B cell (primary cell): Measurements from ENCODE around the gene IFI30. TPM values are rescaled to one million over a fixed set of nuclear protein-coding genes. Genes with fewer than 3 reads are reported as not detected.
A peak's percentile ranks its signal among the peaks of the same experiment; 100 is the strongest.

Experiments
- ATAC-seq: fragments of 200-7000 bp; cut with Tn5 transposase; one replicate; pipeline ENCODE4 v1.10.0; 2021; ENCODE audit warnings: low read depth, mild to moderate bottlenecking, moderate number of reproducible peaks, moderate library complexity
- CTCF ChIA-PET: fragments of 350-600 bp; sonication (Branson Sonifier 250); formaldehyde crosslinking; loops from one replicate; lab custom pipeline; 2021; ENCODE audit warnings: antibody characterized with exemption, inconsistent platforms; lab: Charles Lee
- POLR2A ChIA-PET: fragments of 350-600 bp; sonication (Branson Sonifier 250); formaldehyde crosslinking; loops from one replicate; lab custom pipeline; 2021; ENCODE audit warnings: antibody characterized with exemption; lab: Charles Lee
- DNase-seq: peaks from one replicate; pipeline ENCODE4 v3.0.0; 2013
- H2AFZ ChIP-seq: 2 replicates; pipeline ENCODE4 v1.6.1; 2012; ENCODE audit warnings: mild to moderate bottlenecking, low read depth, low read length; ENCODE audit not compliant: insufficient read depth, poor library complexity, severe bottlenecking
- H3K27ac ChIP-seq, 2 donors: 1 replicate in 1 of 2; 2 replicates in 1 of 2; pipeline ENCODE4 v1.5.1; 2012 to 2013; ENCODE audit warnings: low read length in 2 of 2, mild to moderate bottlenecking in 2 of 2, moderate library complexity in 1 of 2
- H3K27me3 ChIP-seq, 4 experiments: fragments of 200-600 bp in 1 of 4; sonication (generic) in 1 of 4; replicated peaks in 1 of 4; 1 replicate in 2 of 4; 2 replicates in 2 of 4; pipeline versions ENCODE4 v1.6.1 to v1.7.0; 2013 to 2016; ENCODE audit warnings: low read length in 3 of 4, mild to moderate bottlenecking in 2 of 4, mixed read lengths in 1 of 4, moderate library complexity in 1 of 4; ENCODE audit not compliant: insufficient read depth in 4 of 4, control insufficient read depth in 3 of 4; ENCODE audit errors: control extremely low read depth in 1 of 4
- H3K36me3 ChIP-seq, 2 experiments: replicated peaks in 1 of 2; 1 replicate in 1 of 2; 2 replicates in 1 of 2; pipeline versions ENCODE4 v1.6.1 to v1.7.1; 2013; ENCODE audit warnings: low read length in 1 of 2; ENCODE audit not compliant: insufficient read depth in 2 of 2, control insufficient read depth in 1 of 2; ENCODE audit errors: control extremely low read depth in 1 of 2, extremely low read depth in 1 of 2
- H3K4me1 ChIP-seq, 2 donors: fragments of 200-600 bp in 1 of 2; sonication (generic) in 1 of 2; 1 replicate in 1 of 2; 2 replicates in 1 of 2; pipeline versions ENCODE4 v1.5.1 to v1.6.1; 2013 to 2017; ENCODE audit warnings: low read length in 2 of 2; ENCODE audit not compliant: control insufficient read depth in 2 of 2, insufficient read depth in 2 of 2
- H3K4me2 ChIP-seq: replicated peaks from 2 replicates; pipeline ENCODE3; 2012; ENCODE audit warnings: mild to moderate bottlenecking, low read depth, low read length; ENCODE audit not compliant: poor library complexity, severe bottlenecking
- H3K4me3 ChIP-seq, 5 experiments: fragments of 200-600 bp in 1 of 5; sonication (generic) in 1 of 5; 1 replicate in 3 of 5; 2 replicates in 2 of 5; pipeline versions ENCODE4 v1.5.1 to v1.7.0; 2011 to 2016; ENCODE audit warnings: low read length in 4 of 5, mild to moderate bottlenecking in 4 of 5, low read depth in 2 of 5, control low read depth in 1 of 5, moderate library complexity in 1 of 5; ENCODE audit not compliant: insufficient read depth in 1 of 5; ENCODE audit errors: control extremely low read depth in 1 of 5, extremely low read depth in 1 of 5
- H3K79me2 ChIP-seq: fragments of 200-600 bp; sonication (generic); one replicate; pipeline ENCODE4 v1.6.0; 2016; ENCODE audit warnings: low read length; ENCODE audit not compliant: control insufficient read depth, insufficient read depth
- H3K9ac ChIP-seq: fragments of 200-600 bp; sonication (generic); 2 replicates; pipeline ENCODE4 v1.6.1; 2017; ENCODE audit warnings: mild to moderate bottlenecking, low read length, moderate library complexity
- H3K9me3 ChIP-seq, 3 donors: one replicate each; pipeline versions ENCODE4 v1.6.1 to v1.7.1; 2013; ENCODE audit warnings: low read length in 2 of 3; ENCODE audit not compliant: control insufficient read depth in 2 of 3, insufficient read depth in 1 of 3; ENCODE audit errors: control extremely low read depth in 1 of 3
- H4K20me1 ChIP-seq: 2 replicates; pipeline ENCODE4 v1.6.0; 2012; ENCODE audit warnings: mild to moderate bottlenecking, low read length; ENCODE audit not compliant: insufficient read depth, control insufficient read depth, poor library complexity, severe bottlenecking
- H3K27ac Mint-ChIP-seq: one replicate; pipeline ENCODE4 v1.8.0; 2021; ENCODE audit warnings: mixed read lengths
- H3K27me3 Mint-ChIP-seq: one replicate; pipeline ENCODE4 v1.8.0; 2021; ENCODE audit warnings: mixed read lengths
- H3K4me1 Mint-ChIP-seq: one replicate; pipeline ENCODE4 v1.8.0; 2021; ENCODE audit warnings: mixed read lengths
- H3K4me3 Mint-ChIP-seq: one replicate; pipeline ENCODE4 v1.8.0; 2021; ENCODE audit warnings: mixed read lengths
- H3K9me3 Mint-ChIP-seq: one replicate; pipeline ENCODE4 v1.8.0; 2022; ENCODE audit warnings: mixed read lengths; ENCODE audit not compliant: insufficient read depth
- EZH2 ChIP-seq: IDR thresholded peaks from 2 replicates; pipeline ENCODE4 v1.6.1; 2012; ENCODE audit warnings: borderline replicate concordance, low read depth, mild to moderate bottlenecking, moderate library complexity, low read length; ENCODE audit not compliant: insufficient read depth, poor library complexity, severe bottlenecking
- WGBS: methylation state at CpG from one replicate; pipeline ENCODE4 v1.1.5; 2013; ENCODE audit warnings: missing lambda C conversion rate; ENCODE audit not compliant: insufficient coverage; 5-methylcytosine and 5-hydroxymethylcytosine counted together
- intact Hi-C: fragments of 100-400 bp; cut with micrococcal nuclease; formaldehyde crosslinking; loops from one replicate; pipeline ENCODE4 v1.10.0; 2022
- polyA plus RNA-seq: library from polyadenylated mRNA; depleted of rRNA; stranded (reverse); fragments of >200 nt; gene quantifications from 2 replicates; pipeline ENCODE4 v1.2.3, GENCODE V29; 2012
- total RNA-seq, 2 donors: library from RNA; stranded (reverse); fragments of 120-200 nt in 1 of 2; gene quantifications; 1 replicate in 1 of 2; 2 replicates in 1 of 2; pipeline versions ENCODE4 v1.2.3 to v1.2.4, GENCODE V29; 2013 to 2022
- TF ChIP-seq, protein P1 (sequence below): fragments of 200-600 bp; IDR thresholded peaks from one replicate; pipeline ENCODE4 v1.8.0; 2022; ENCODE audit warnings: antibody characterized with exemption, mild to moderate bottlenecking

IFI30 gene
- total and polyA plus RNA-seq, 2 donors (not counting 1 experiment from before 2014, with no cell fraction given) = 171 to 222 TPM

DNA sequence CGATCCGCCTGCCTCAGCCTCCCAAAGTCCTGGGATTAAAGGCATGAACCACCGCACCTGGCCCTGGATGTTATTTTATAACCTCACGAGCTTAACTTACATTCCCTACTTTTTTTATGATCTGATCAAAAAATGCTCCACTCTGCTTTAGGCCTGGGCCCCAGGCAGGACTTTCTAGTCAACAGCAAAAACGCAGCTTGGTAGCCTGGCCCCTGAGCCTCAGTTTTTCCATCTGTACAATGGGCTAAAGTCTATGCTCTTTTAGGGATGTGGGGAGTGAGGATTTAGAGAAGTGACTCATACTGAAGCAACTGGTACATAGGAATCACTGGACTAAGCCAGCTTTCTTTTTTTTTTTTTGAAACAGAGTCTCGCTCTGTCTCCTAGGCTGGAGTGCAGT is 32.6 kb upstream of the IFI30 start:
- no peaks in the 10 kb centered on the region for H3K27me3 Mint-ChIP-seq
- Histone ChIP-seq H3K79me2 (no peaks in the 10 kb centered on the region), H3K36me3 (peaks cover 7 to 80% of the 10 kb centered on the region in 2 experiments), H3K27ac (no peak overlapping the region), H3K9ac (no peak overlapping the region), H3K9me3 (no peaks in the 10 kb centered on the region), H4K20me1 (peaks cover 20% of the 10 kb centered on the region), H3K4me2 (no peak overlapping the region), H3K4me1 (no peaks in the 10 kb centered on the region), H3K4me3 (no peak overlapping the region), H3K27me3 (no peaks in the 10 kb centered on the region), H2AFZ (no peak overlapping the region)
- no peak overlapping the region for H3K4me3 Mint-ChIP-seq
- intact Hi-C loops = no loop called here
- TF ChIP-seq, protein P1, sequence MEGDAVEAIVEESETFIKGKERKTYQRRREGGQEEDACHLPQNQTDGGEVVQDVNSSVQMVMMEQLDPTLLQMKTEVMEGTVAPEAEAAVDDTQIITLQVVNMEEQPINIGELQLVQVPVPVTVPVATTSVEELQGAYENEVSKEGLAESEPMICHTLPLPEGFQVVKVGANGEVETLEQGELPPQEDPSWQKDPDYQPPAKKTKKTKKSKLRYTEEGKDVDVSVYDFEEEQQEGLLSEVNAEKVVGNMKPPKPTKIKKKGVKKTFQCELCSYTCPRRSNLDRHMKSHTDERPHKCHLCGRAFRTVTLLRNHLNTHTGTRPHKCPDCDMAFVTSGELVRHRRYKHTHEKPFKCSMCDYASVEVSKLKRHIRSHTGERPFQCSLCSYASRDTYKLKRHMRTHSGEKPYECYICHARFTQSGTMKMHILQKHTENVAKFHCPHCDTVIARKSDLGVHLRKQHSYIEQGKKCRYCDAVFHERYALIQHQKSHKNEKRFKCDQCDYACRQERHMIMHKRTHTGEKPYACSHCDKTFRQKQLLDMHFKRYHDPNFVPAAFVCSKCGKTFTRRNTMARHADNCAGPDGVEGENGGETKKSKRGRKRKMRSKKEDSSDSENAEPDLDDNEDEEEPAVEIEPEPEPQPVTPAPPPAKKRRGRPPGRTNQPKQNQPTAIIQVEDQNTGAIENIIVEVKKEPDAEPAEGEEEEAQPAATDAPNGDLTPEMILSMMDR = no peak
- TF ChIP-seq EZH2 = no peak
- WGBS = 100% methylated on average over 4 of the region's 6 CpGs
- ChIA-PET POLR2A (interaction anchor here (0.6 to 0.8 kb wide), 2 partner anchors 33 to 281 kb away, joined by 5 read pairs; no protein-coding TSS in a partner anchor), CTCF (interaction anchor here (0.6 to 1.8 kb wide), 4 partner anchors 10 to 435 kb away, joined by 3 to 8 read pairs (median 4); no protein-coding TSS in a partner anchor)
- DNase-seq = no peak
- no peak overlapping the region for H3K27ac Mint-ChIP-seq
- no peaks in the 10 kb centered on the region for H3K4me1 Mint-ChIP-seq
- no peak for ATAC-seq
- H3K9me3 Mint-ChIP-seq = no peaks in the 10 kb centered on the region

DNA sequence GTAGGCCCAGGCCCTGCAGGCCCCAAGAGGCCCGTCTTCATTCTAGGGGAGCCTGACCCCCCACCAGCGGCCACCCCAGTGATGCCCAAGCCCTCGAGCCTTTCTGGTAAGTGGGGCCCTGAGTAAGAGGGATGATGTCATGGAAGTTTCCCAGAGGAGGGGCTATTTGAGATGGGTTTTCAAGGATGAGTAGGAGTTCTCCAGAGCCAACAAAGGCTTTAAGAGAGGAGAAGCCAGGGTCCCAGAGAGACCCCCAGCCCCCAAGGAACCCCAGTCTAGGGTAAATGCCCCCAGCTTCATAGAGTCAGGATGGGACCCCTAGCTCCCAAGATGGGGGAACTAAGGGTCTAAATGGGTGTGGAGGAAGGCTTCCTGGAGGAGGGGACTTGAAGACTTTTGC is 29.7 kb upstream of the IFI30 start:
- peaks cover 24% of the 10 kb centered on the region for H4K20me1 ChIP-seq
- H3K4me2 ChIP-seq = no peak overlapping the region
- WGBS = 83% methylated on average over 1 of the region's 3 CpGs
- POLR2A ChIA-PET = no interaction called here
- ATAC-seq (no peak), DNase-seq (no peak)
- no peak overlapping the region for H3K4me3 ChIP-seq
- H3K4me1 ChIP-seq = no peaks in the 10 kb centered on the region
- H3K4me3 Mint-ChIP-seq = no peak overlapping the region
- CTCF ChIA-PET = no interaction called here
- H3K4me1 Mint-ChIP-seq = no peaks in the 10 kb centered on the region
- no peak overlapping the region for H3K27ac ChIP-seq
- no peaks in the 10 kb centered on the region for H3K79me2 ChIP-seq
- H2AFZ ChIP-seq = no peak overlapping the region
- TF ChIP-seq EZH2 = no peak
- TF ChIP-seq, protein P1 = no peak
- no peaks in the 10 kb centered on the region for H3K9me3 ChIP-seq
- no peaks in the 10 kb centered on the region for H3K27me3 ChIP-seq
- H3K27ac Mint-ChIP-seq = peak overlapping the region; percentile 61
- peaks cover 7 to 76% of the 10 kb centered on the region in 2 experiments for H3K36me3 ChIP-seq
- H3K9me3 Mint-ChIP-seq = no peaks in the 10 kb centered on the region
- intact Hi-C loops = no loop called here
- no peaks in the 10 kb centered on the region for H3K27me3 Mint-ChIP-seq
- H3K9ac ChIP-seq = no peak overlapping the region
